Measurements from ENCODE around the gene EXOC3L1.

DNA sequence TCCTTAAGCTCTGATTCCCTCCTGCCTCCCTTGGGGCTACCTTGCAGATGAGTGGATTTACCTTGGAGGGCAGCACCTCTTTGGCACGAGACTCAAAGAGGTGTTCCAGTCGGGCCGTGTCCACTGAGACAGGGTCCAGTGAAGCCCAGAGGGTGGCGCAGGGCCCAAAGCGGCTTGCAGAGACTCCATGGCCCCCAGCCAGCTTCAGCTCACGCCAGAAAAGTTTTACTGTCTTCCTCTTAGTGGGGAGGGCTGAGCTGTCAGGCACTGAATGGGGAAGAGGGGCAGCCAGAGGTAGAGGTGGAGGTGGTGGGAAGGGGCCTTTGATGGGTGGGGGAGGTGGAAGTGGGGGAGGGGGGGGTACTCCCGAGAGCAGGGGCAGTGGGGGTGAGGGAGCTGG, 43.7 kb upstream of the EXOC3L1 start:
- no peak for TF ChIP-seq POLR2A (IDR thresholded peaks at IDR 0.05)
- TF ChIP-seq, protein P1, sequence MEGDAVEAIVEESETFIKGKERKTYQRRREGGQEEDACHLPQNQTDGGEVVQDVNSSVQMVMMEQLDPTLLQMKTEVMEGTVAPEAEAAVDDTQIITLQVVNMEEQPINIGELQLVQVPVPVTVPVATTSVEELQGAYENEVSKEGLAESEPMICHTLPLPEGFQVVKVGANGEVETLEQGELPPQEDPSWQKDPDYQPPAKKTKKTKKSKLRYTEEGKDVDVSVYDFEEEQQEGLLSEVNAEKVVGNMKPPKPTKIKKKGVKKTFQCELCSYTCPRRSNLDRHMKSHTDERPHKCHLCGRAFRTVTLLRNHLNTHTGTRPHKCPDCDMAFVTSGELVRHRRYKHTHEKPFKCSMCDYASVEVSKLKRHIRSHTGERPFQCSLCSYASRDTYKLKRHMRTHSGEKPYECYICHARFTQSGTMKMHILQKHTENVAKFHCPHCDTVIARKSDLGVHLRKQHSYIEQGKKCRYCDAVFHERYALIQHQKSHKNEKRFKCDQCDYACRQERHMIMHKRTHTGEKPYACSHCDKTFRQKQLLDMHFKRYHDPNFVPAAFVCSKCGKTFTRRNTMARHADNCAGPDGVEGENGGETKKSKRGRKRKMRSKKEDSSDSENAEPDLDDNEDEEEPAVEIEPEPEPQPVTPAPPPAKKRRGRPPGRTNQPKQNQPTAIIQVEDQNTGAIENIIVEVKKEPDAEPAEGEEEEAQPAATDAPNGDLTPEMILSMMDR (IDR thresholded peaks at IDR 0.05), result no peak
